Endothelial cell of umbilical vein (primary cell): ENCODE data around the gene TMPRSS9. TPM values are rescaled to one million over a fixed set of nuclear protein-coding genes. Genes with fewer than 3 reads are reported as not detected.

Experiments
- BruUV-seq: library from RNA; stranded (reverse); fragments of 400-500 nt; replicated peaks from 2 replicates; lab custom pipeline; 2021; lab: Mats Ljungman, UMichigan
- CTCF ChIA-PET: fragments of 300-600, 350-600 bp; sonication (Branson Sonifier 250); formaldehyde crosslinking; loops from one replicate; lab custom pipeline; 2021; ENCODE audit warnings: antibody characterized with exemption, inconsistent platforms; lab: Charles Lee
- POLR2A ChIA-PET: fragments of 300-600, 350-600 bp; sonication (Branson Sonifier 250); formaldehyde crosslinking; loops from one replicate; lab custom pipeline; 2021; ENCODE audit warnings: antibody characterized with exemption, inconsistent platforms; lab: Charles Lee
- DNase-seq: peaks from one replicate; pipeline ENCODE4 v3.0.0-alpha.2; 2011; ENCODE audit warnings: low read depth, low spot score
- FAIRE-seq: peaks from 2 replicates; lab custom pipeline; 2011; peaks lifted over from hg19 to GRCh38; lab: Jason Lieb, UNC
- H2AFZ ChIP-seq: 2 replicates; pipeline ENCODE4 v1.6.0; 2012; ENCODE audit warnings: low read depth, low read length, control low read depth, inconsistent platforms
- H3K27ac ChIP-seq: 2 replicates; pipeline ENCODE4 v1.5.1; 2011; ENCODE audit warnings: low read depth, mild to moderate bottlenecking, control low read depth, low read length, moderate library complexity; ENCODE audit not compliant: insufficient read depth
- H3K27me3 ChIP-seq, 2 experiments: 2 replicates each; pipeline versions ENCODE4 v1.6.0 to v1.6.1; 2011; ENCODE audit warnings: low read length in 2 of 2, mixed read lengths in 1 of 2; ENCODE audit not compliant: control insufficient read depth in 2 of 2, insufficient read depth in 2 of 2
- H3K36me3 ChIP-seq, 2 experiments: 2 replicates in 1 of 2; 3 replicates in 1 of 2; pipeline ENCODE4 v1.5.1; 2011; ENCODE audit warnings: low read length in 2 of 2, mild to moderate bottlenecking in 1 of 2, moderate library complexity in 1 of 2; ENCODE audit not compliant: control insufficient read depth in 2 of 2, insufficient read depth in 2 of 2; ENCODE audit errors: extremely low read depth in 1 of 2
- H3K4me1 ChIP-seq: 3 replicates; pipeline ENCODE4 v1.5.1; 2011; ENCODE audit warnings: mild to moderate bottlenecking, low read length; ENCODE audit not compliant: control insufficient read depth, insufficient read depth; ENCODE audit errors: extremely low read depth
- H3K4me2 ChIP-seq: 2 replicates; pipeline ENCODE4 v1.6.1; 2011; ENCODE audit warnings: low read length, control low read depth, mixed read lengths; ENCODE audit not compliant: insufficient read depth
- H3K4me3 ChIP-seq, 3 experiments: fragments of 200-600 bp in 1 of 3; sonication (generic), shearing (Covaris generic) in 1 of 3; replicated peaks in 1 of 3; 2 replicates each; pipeline ENCODE4 v1.5.1; 2011 to 2016; ENCODE audit warnings: control low read depth in 3 of 3, low read length in 3 of 3, mild to moderate bottlenecking in 2 of 3, inconsistent platforms in 1 of 3, low read depth in 1 of 3, moderate library complexity in 1 of 3; ENCODE audit not compliant: insufficient read depth in 1 of 3
- H3K79me2 ChIP-seq: 2 replicates; pipeline ENCODE4 v1.6.0; 2012; ENCODE audit warnings: low read length, inconsistent platforms; ENCODE audit not compliant: control insufficient read depth, insufficient read depth
- H3K9ac ChIP-seq: replicated peaks from 2 replicates; pipeline ENCODE3; 2011; ENCODE audit warnings: low read length, control low read depth; ENCODE audit not compliant: insufficient read depth; ENCODE audit errors: extremely low read depth
- H3K9me1 ChIP-seq: replicated peaks from 3 replicates; pipeline ENCODE4 v1.6.0; 2011; ENCODE audit warnings: mild to moderate bottlenecking, low read length; ENCODE audit not compliant: control insufficient read depth, insufficient read depth; ENCODE audit errors: extremely low read depth
- H3K9me3 ChIP-seq: replicated peaks from 2 replicates; pipeline ENCODE4 v1.5.1; 2012; ENCODE audit warnings: low read length, inconsistent platforms; ENCODE audit not compliant: control insufficient read depth, insufficient read depth
- H4K20me1 ChIP-seq: replicated peaks from 2 replicates; pipeline ENCODE3; 2011; ENCODE audit warnings: mild to moderate bottlenecking, low read length; ENCODE audit not compliant: control insufficient read depth, insufficient read depth; ENCODE audit errors: extremely low read depth
- CTCF ChIP-seq, 2 donors: IDR thresholded peaks; 1 replicate in 1 of 2; 2 replicates in 1 of 2; pipeline ENCODE4 v1.5.1; 2011; ENCODE audit warnings: low read length in 2 of 2, mild to moderate bottlenecking in 2 of 2, moderate library complexity in 2 of 2, control low read depth in 1 of 2, inconsistent platforms in 1 of 2, low read depth in 1 of 2; ENCODE audit not compliant: insufficient read depth in 1 of 2; ENCODE audit errors: extremely low read depth in 1 of 2
- FOS ChIP-seq: IDR thresholded peaks from 2 replicates; pipeline ENCODE4 v1.6.1; 2011; ENCODE audit warnings: mild to moderate bottlenecking, low read length, moderate library complexity, borderline replicate concordance; ENCODE audit not compliant: insufficient read depth
- GATA2 ChIP-seq: IDR thresholded peaks from 2 replicates; pipeline ENCODE4 v1.7.0; 2011; ENCODE audit warnings: low read depth, mild to moderate bottlenecking, moderate library complexity, mixed read lengths, low read length; ENCODE audit not compliant: insufficient read length, insufficient read depth
- JUN ChIP-seq: IDR thresholded peaks from 2 replicates; pipeline ENCODE4 v1.6.1; 2011; ENCODE audit warnings: borderline replicate concordance, low read depth; ENCODE audit not compliant: insufficient read length, insufficient read depth
- MYC ChIP-seq: IDR thresholded peaks from one replicate; pipeline ENCODE4 v1.6.1; 2011; ENCODE audit warnings: mild to moderate bottlenecking, low read depth, low read length
- POLR2AphosphoS5 ChIP-seq: IDR thresholded peaks from 2 replicates; pipeline ENCODE4 v1.6.1; 2012; ENCODE audit warnings: low read depth, mild to moderate bottlenecking, control low read depth, low read length, moderate library complexity; ENCODE audit not compliant: insufficient read depth
- dilution Hi-C: fragments of 300-500 bp; cut with MboI; formaldehyde crosslinking; loops from one replicate; pipeline ENCODE4 v1.15.0; 2019; ENCODE audit warnings: low sequenced_read_pairs; ENCODE audit not compliant: extremely low pct_ligation_motif_present
- intact Hi-C: fragments of 100-400 bp; cut with micrococcal nuclease; formaldehyde crosslinking; loops from one replicate; pipeline ENCODE4 v1.10.0; 2022
- polyA plus RNA-seq, 4 experiments: library from polyadenylated mRNA; depleted of rRNA in 3 of 4; stranded (reverse) in 3 of 4; unstranded in 1 of 4; fragments of >200 nt; gene quantifications; 2 replicates each; pipeline versions ENCODE4 v1.2.1 to v1.2.3, GENCODE V29; 2011 to 2012; ENCODE audit warnings: missing spikeins in 1 of 4
- total RNA-seq: library from RNA; stranded (reverse); gene quantifications from 2 replicates; pipeline ENCODE4 v1.2.3, GENCODE V29; 2021

Gene TMPRSS9
- total and polyA plus RNA-seq, 2 donors (not counting 3 experiments of a cell fraction or from before 2014, with no cell fraction given) = not detected

DNA sequence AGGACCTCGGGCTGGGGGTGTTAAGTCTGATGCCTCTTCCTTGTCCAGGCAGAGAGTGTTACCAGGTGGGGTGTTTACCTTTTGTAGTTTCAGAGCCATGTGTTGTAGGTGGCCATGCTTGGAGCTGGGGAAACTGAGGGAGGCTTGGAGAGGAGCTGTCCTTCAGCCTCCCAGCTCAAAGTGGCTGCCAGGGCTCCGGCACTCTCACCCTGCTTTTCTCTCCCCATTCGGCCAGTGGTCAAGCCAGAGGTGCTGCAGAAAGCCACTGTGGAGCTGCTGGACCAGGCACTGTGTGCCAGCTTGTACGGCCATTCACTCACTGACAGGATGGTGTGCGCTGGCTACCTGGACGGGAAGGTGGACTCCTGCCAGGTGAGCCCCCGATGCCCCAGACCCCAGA lies 50.0 kb downstream of the TMPRSS9 start:
- no peaks in the 10 kb centered on the region for H3K27me3 ChIP-seq
- no peak for TF ChIP-seq JUN
- H3K36me3 ChIP-seq = no peaks in the 10 kb centered on the region
- H3K9me3 ChIP-seq = no peaks in the 10 kb centered on the region
- no peak overlapping the region for H2AFZ ChIP-seq
- POLR2A ChIA-PET = no interaction called here
- H4K20me1 ChIP-seq = no peaks in the 10 kb centered on the region
- H3K4me1 ChIP-seq = no peaks in the 10 kb centered on the region
- DNase-seq (no peak), FAIRE-seq (no peak)
- H3K27ac ChIP-seq = no peak overlapping the region
- intact Hi-C loops = no loop called here
- CTCF ChIA-PET = interaction anchor here (1.1 kb wide), 1 partner anchor 18 kb away, joined by 3 read pairs; no protein-coding TSS in a partner anchor
- H3K9me1 ChIP-seq = no peaks in the 10 kb centered on the region
- no peaks in the 10 kb centered on the region for H3K79me2 ChIP-seq
- H3K4me2 ChIP-seq = no peak overlapping the region
- dilution Hi-C loops = no loop called here
- no peak overlapping the region for H3K9ac ChIP-seq
- no TSS peak for BruUV-seq
- H3K4me3 ChIP-seq = no peak overlapping the region

GRCh38 chr19:2411709-2412108 lies 51.6 kb downstream of the TMPRSS9 start:
- no peak overlapping the region for H3K27ac ChIP-seq
- ChIA-PET CTCF (interaction anchor here (0.7 kb wide), 1 partner anchor 9 kb away, joined by 3 read pairs; no protein-coding TSS in a partner anchor), POLR2A (no interaction called here)
- intact Hi-C loops (no loop called here), dilution Hi-C loops (no loop called here)
- no peak for TF ChIP-seq CTCF (IDR thresholded peaks at IDR 0.05; ENCODE audit: extremely low read depth in 1 of 2, insufficient read depth in 1 of 2, low read depth in 1 of 2, low read length in 2 of 2)
- TF ChIP-seq JUN = no peak
- TF ChIP-seq POLR2AphosphoS5 = no peak
- TF ChIP-seq GATA2 = no peak
- TF ChIP-seq MYC = no peak
- no peak for TF ChIP-seq FOS
- H3K27me3 ChIP-seq = no peaks in the 10 kb centered on the region
- no peaks in the 10 kb centered on the region for H3K9me3 ChIP-seq
- H3K79me2 ChIP-seq = no peaks in the 10 kb centered on the region
- no peaks in the 10 kb centered on the region for H3K9me1 ChIP-seq
- H3K9ac ChIP-seq = no peak overlapping the region
- no peak overlapping the region for H3K4me2 ChIP-seq
- no peak overlapping the region for H2AFZ ChIP-seq
- peaks cover 0 to under 1% of the 10 kb centered on the region in 2 experiments for H3K36me3 ChIP-seq
- BruUV-seq = no TSS peak
- no peak for FAIRE-seq
- no peak overlapping the region for H3K4me3 ChIP-seq
- H3K4me1 ChIP-seq = peaks cover 2% of the 10 kb centered on the region
- no peaks in the 10 kb centered on the region for H4K20me1 ChIP-seq
- no peak for DNase-seq
